ENCODE measurements around the gene TEX29.

Gene TEX29

GRCh38 chr13:111319998-111320911, at the start of gene TEX29:
TSS of gene TEX29 (plus strand) at chr13:111320642. CDS start at chr13:111320891, 249 bp downstream.
- no peak for DNase-seq

GRCh38 chr13:111270765-111271698, 49.4 kb upstream of the TEX29 start:
- DNase-seq = no peak

- no peak for DNase-seq
These were observed 48.3 kb upstream of the TEX29 start for GRCh38 chr13:111272117-111272516.

GRCh38 chr13:111275382-111275781, 45.1 kb upstream of the TEX29 start:
- no peak for DNase-seq

GRCh38 chr13:111275995-111276618, 44.3 kb upstream of the TEX29 start:
- DNase-seq = no peak

- DNase-seq = no peak
These were observed 42.2 kb upstream of the TEX29 start for GRCh38 chr13:111278258-111278657.

- DNase-seq = no peak
These were observed 41.4 kb upstream of the TEX29 start for GRCh38 chr13:111278743-111279652.

- DNase-seq = no peak
These were observed 40.2 kb upstream of the TEX29 start for GRCh38 chr13:111280226-111280625.

GRCh38 chr13:111280681-111281585, 39.5 kb upstream of the TEX29 start:
- no peak for DNase-seq

GRCh38 chr13:111281751-111282311, 38.6 kb upstream of the TEX29 start:
- DNase-seq = no peak

- DNase-seq = no peak
These were observed 38.0 kb upstream of the TEX29 start for GRCh38 chr13:111282425-111282824.

GRCh38 chr13:111282997-111283396, 37.4 kb upstream of the TEX29 start:
- no peak for DNase-seq

- DNase-seq = no peak
These were observed 37.0 kb upstream of the TEX29 start for GRCh38 chr13:111283457-111283856.

GRCh38 chr13:111283991-111284390, 36.5 kb upstream of the TEX29 start:
- DNase-seq = no peak

GRCh38 chr13:111284565-111284964, 35.9 kb upstream of the TEX29 start:
- no peak for DNase-seq

- no peak for DNase-seq
These were observed 34.3 kb upstream of the TEX29 start for GRCh38 chr13:111286162-111286561.

GRCh38 chr13:111286749-111287148, 33.7 kb upstream of the TEX29 start:
- DNase-seq = no peak

GRCh38 chr13:111287201-111287600, 33.2 kb upstream of the TEX29 start:
- no peak for DNase-seq

- DNase-seq = no peak
These were observed 32.2 kb upstream of the TEX29 start for GRCh38 chr13:111288276-111288675.

- no peak for DNase-seq
These were observed 31.2 kb upstream of the TEX29 start for GRCh38 chr13:111289251-111289650.

GRCh38 chr13:111291908-111292307, 28.5 kb upstream of the TEX29 start:
- DNase-seq = no peak

Measured in NCI-H2107 (cell line).